ENCODE measurements around the gene DNAJB4. TPM values are rescaled to one million over a fixed set of nuclear protein-coding genes. Genes with fewer than 3 reads are reported as not detected.

Gene DNAJB4
- 10 to 100 TPM; 29.8 to 45.6 TPM for total RNA-seq
- 10 to 100 TPM; 39.8 to 46.9 (median 44.2) TPM for polyA plus RNA-seq (ENCODE audit: insufficient read length in 6 of 6)
- long read RNA-seq, donor 1, partial matches to known transcripts, result 13 of 22 reads
- long read RNA-seq, donor 1, other reads (novel, unspliced or antisense), result 0 of 22 reads
- long read RNA-seq, donor 2, partial matches to known transcripts, result 0 of 4 reads
- long read RNA-seq, donor 2, other reads (novel, unspliced or antisense), result 0 of 4 reads
- long read RNA-seq, donor 3, partial matches to known transcripts, result 0 of 7 reads
- long read RNA-seq, donor 3, other reads (novel, unspliced or antisense), result 0 of 7 reads
- long read RNA-seq, donor 4, transcript DNAJB4-201 (3 exons, 2,988 nt), result major isoform, 5 of 7 reads
- long read RNA-seq, donor 4, partial matches to known transcripts, result 2 of 7 reads
- long read RNA-seq, donor 4, other reads (novel, unspliced or antisense), result 0 of 7 reads
- long read RNA-seq, donor 5, partial matches to known transcripts, result 6 of 12 reads
- long read RNA-seq, donor 5, other reads (novel, unspliced or antisense), result 0 of 12 reads
- long read RNA-seq, donor 6, partial matches to known transcripts, result 0 of 6 reads
- long read RNA-seq, donor 6, other reads (novel, unspliced or antisense), result 0 of 6 reads
- long read RNA-seq, donor 7, partial matches to known transcripts, result 0 of 2 reads
- long read RNA-seq, donor 7, other reads (novel, unspliced or antisense), result 0 of 2 reads
- long read RNA-seq, donor 8, partial matches to known transcripts, result 5 of 7 reads
- long read RNA-seq, donor 8, other reads (novel, unspliced or antisense), result 0 of 7 reads
- long read RNA-seq, donor 9, partial matches to known transcripts, result 0 of 1 reads
- long read RNA-seq, donor 9, other reads (novel, unspliced or antisense), result 0 of 1 reads
- long read RNA-seq, donor 10, partial matches to known transcripts, result 0 of 2 reads
- long read RNA-seq, donor 10, other reads (novel, unspliced or antisense), result 0 of 2 reads
- long read RNA-seq, donor 11, partial matches to known transcripts, result 7 of 14 reads
- long read RNA-seq, donor 11, other reads (novel, unspliced or antisense), result 0 of 14 reads
- long read RNA-seq, donor 12, transcript DNAJB4-201 (3 exons, 2,988 nt), result major isoform, 6 of 9 reads
- long read RNA-seq, donor 12, partial matches to known transcripts, result 0 of 9 reads
- long read RNA-seq, donor 12, other reads (novel, unspliced or antisense), result 0 of 9 reads

DNA sequence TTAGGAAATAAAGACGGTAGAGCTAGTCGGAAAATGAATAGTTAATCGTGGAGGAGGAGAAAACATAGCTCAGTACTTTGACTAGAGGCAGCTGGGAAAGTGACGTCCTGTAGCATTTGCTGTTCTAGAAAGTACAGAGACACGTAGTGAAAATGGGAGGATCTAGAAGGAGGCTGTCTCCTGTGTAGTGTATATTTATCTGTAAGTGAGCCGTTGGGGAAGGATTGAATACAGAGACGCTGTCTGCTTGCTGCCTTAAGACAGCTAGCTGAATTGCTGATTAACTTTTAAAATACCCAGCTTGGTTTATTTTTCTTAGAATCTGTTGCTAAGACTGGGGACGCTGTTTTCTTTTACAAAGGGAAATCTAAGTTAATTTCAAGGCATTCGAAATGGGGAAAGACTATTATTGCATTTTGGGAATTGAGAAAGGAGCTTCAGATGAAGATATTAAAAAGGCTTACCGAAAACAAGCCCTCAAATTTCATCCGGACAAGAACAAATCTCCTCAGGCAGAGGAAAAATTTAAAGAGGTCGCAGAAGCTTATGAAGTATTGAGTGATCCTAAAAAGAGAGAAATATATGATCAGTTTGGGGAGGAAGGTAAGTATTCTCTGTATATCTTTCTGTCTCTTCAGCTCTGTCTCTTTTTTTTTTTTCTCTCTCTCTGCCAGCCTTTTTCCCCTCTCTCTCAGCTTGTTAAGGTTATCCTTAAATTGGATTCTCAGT, at the start of gene DNAJB4:
DNAJB4 (plus strand) TSS at position 221 of the 729 bp plus-strand sequence; CDS start at position 393, 172 bp downstream.
- Histone ChIP-seq H3K9me3 (no peaks in the 10 kb centered on the region), H3K27ac (peak within 1 kb of the TSS; percentile 85 to 97), H3K4me3 (peak within 1 kb of the TSS; percentile 41 to 56), H3K27me3 (no peaks in the 10 kb centered on the region), H3K36me3 (no peaks in the 10 kb centered on the region), H3K4me1 (peaks cover 5 to 35% of the 10 kb centered on the region in 2 donors)
- peak in 3 of 4 donors; percentile 66 to 97 (median 93) for DNase-seq
- TF ChIP-seq, protein P1, sequence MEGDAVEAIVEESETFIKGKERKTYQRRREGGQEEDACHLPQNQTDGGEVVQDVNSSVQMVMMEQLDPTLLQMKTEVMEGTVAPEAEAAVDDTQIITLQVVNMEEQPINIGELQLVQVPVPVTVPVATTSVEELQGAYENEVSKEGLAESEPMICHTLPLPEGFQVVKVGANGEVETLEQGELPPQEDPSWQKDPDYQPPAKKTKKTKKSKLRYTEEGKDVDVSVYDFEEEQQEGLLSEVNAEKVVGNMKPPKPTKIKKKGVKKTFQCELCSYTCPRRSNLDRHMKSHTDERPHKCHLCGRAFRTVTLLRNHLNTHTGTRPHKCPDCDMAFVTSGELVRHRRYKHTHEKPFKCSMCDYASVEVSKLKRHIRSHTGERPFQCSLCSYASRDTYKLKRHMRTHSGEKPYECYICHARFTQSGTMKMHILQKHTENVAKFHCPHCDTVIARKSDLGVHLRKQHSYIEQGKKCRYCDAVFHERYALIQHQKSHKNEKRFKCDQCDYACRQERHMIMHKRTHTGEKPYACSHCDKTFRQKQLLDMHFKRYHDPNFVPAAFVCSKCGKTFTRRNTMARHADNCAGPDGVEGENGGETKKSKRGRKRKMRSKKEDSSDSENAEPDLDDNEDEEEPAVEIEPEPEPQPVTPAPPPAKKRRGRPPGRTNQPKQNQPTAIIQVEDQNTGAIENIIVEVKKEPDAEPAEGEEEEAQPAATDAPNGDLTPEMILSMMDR (IDR thresholded peaks at IDR 0.05), result no peak
- intact Hi-C loops (cut with DNase I), result no loop called here
- peak; percentile 99 for ATAC-seq

- Histone ChIP-seq H3K36me3 (peaks cover 0 to 100% of the 10 kb centered on the region in 2 donors), H3K4me3 (no peak overlapping the region), H3K27ac (no peak overlapping the region), H3K27me3 (no peaks in the 10 kb centered on the region), H3K9me3 (no peaks in the 10 kb centered on the region), H3K4me1 (no peaks in the 10 kb centered on the region)
- intact Hi-C loops (cut with DNase I), result no loop called here
- TF ChIP-seq, protein P1 (IDR thresholded peaks at IDR 0.05), result no peak
- peak; percentile 82 for ATAC-seq
- DNase-seq, result no peak
Measured at GRCh38 chr1:77955709-77956108, 49.0 kb upstream of the DNAJB4 start.

DNA sequence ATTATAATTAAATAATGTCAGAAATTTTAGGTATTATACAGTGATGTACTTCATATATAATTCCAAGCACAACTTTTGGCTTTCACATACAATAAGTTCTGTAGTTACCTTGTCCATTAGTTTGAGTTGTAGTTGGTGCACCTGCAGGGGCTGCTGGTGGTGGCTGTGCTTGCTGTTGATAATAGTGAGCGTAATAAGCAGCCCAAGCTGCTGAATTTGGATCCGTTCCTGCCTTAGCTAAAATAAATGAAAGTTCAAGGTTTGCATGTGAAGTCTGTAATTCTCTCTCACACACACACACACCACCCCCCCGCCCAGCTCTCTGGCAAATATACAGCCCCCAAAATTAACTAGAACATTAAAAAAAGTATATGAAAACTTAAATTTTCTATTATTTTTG, 48.3 kb upstream of the DNAJB4 start:
- DNase-seq, result no peak
- Histone ChIP-seq H3K36me3 (peaks cover 0 to 100% of the 10 kb centered on the region in 2 donors), H3K27ac (no peak overlapping the region), H3K4me1 (no peaks in the 10 kb centered on the region), H3K4me3 (no peak overlapping the region), H3K27me3 (no peaks in the 10 kb centered on the region), H3K9me3 (no peaks in the 10 kb centered on the region)
- TF ChIP-seq, protein P1 (IDR thresholded peaks at IDR 0.05), result no peak
- intact Hi-C loops (cut with DNase I), result no loop called here
- ATAC-seq, result no peak

- intact Hi-C loops (cut with DNase I), result no loop called here
Measured at GRCh38 chr1:77958391-77958790, 46.3 kb upstream of the DNAJB4 start.

More at GRCh38 chr1:77958391-77958790, 46.3 kb upstream of the DNAJB4 start:
- no peaks in the 10 kb centered on the region for H3K27me3 ChIP-seq
- H3K27ac ChIP-seq, result no peak overlapping the region
- TF ChIP-seq, protein P1 (IDR thresholded peaks at IDR 0.05), result no peak
- peaks cover 2 to 100% of the 10 kb centered on the region in 2 donors for H3K36me3 ChIP-seq
- H3K9me3 ChIP-seq, result no peaks in the 10 kb centered on the region
- no peaks in the 10 kb centered on the region for H3K4me1 ChIP-seq
- ATAC-seq (no peak), DNase-seq (no peak)
- H3K4me3 ChIP-seq, result no peak overlapping the region

Data from left lung (tissue), 14 donors.